NCI-H1105 (cell line): Measurements from ENCODE around the gene INPP4A.

Experiments used
- DNase-seq: peaks from one replicate; lab custom pipeline; 2025; lab: John Stamatoyannopoulos, UW

INPP4A gene

DNA sequence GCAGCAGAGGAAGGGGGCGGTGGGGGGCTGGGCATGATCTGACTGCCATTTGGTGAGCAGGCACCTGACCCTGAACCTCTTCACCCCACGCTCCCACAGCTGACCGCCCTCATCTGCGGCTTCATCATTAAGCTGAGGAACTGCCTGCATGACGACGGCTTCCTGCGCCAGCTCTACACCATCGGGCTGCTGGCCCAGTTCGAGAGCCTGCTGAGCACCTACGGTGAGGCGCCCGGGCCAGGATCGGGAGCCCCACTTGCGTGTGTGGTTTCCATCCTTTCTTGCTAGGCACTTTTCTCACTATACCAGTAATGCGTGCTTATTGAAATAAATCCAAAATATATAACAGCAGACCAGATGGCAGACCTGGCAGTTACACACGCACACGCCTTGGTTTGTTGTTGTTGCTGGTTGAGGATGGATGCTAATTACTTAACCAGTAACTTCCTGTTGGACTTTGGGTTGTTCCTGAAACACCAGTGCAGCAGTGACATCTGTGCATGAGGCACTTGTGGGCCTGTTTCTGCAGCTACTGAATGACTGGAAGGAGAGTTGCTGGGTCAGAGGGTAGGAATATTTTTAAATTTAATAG is 120.0 kb downstream of the INPP4A start:
- no peak for DNase-seq

DNA sequence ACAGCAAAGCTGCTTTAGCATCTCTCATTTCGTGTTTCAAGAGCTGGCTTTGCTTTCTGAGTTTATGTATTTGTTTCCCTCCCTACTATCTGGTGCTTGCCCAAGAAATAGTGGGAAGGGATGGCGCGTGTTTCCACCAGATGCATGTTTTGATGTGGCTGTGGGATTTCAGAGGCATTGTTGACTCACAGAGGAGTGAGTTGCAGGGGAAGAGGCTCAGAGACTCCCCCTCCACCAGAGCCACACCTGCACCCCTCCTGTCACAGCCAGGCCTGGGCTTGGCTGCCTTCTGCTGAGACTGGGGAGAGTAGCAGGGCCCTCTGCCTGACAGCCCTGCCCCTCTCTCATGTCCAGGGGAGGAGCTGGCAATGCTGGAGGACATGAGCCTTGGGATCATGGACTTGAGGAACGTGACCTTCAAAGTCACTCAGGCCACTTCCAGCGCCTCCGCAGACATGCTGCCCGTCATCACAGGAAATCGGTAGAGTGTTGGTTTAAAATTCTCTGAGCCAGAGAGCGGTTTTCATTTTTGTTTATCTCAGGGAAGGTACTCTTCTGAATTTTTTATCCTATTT is 120.7 kb downstream of the INPP4A start:
- no peak for DNase-seq

DNA sequence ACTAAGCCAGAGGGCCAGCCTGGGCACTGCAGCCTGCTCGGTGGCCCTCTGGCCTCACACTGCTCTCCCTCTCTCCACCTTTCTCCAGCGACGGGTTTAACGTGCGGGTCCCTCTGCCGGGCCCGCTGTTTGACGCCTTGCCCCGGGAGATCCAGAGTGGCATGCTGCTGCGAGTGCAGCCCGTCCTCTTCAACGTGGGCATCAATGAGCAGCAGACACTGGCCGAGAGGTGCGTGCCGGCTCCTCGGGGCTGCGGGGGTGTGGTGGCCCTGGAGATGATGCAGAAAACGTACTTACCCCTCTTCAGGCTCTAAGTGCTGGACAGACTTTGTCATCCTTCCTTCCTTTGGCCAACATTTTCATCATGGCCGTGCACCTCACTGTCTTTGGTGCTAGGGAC is 121.3 kb downstream of the INPP4A start:
- no peak for DNase-seq

DNA sequence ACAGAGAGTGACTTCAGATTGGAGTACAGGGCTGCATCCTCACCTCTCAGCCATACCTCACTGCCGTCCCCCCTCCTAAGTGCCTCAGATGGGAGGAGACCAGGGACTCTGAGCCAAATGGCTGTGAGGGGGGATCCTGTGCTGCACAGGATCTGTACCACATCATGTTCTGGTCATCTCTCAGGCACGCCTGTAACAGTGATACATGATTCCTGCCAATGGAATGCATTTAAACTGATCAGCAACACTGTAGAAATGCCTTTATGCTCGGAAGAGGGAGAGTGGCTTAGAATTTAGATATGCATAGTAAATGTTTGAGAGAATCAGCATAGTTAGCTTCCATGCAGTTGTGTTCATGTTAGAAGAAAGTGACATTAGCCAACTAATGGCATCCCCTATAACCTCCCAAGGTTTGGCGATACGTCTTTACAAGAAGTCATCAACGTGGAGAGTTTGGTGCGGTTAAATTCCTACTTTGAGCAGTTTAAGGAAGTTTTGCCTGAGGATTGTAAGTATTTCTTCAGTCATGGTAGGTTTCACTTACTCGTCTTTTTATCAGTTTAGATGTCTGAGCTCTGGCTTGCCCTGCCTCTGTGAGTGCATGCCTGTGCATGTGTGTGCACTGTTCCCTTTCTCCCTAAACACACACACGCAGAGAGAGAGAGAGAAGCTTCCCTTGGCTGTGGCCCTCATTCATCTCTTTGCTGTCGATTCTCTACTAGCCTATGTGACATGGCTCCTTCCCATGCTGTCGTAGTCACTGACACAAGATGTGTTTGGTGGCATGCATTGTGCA is 123.7 kb downstream of the INPP4A start:
- no peak for DNase-seq

DNA sequence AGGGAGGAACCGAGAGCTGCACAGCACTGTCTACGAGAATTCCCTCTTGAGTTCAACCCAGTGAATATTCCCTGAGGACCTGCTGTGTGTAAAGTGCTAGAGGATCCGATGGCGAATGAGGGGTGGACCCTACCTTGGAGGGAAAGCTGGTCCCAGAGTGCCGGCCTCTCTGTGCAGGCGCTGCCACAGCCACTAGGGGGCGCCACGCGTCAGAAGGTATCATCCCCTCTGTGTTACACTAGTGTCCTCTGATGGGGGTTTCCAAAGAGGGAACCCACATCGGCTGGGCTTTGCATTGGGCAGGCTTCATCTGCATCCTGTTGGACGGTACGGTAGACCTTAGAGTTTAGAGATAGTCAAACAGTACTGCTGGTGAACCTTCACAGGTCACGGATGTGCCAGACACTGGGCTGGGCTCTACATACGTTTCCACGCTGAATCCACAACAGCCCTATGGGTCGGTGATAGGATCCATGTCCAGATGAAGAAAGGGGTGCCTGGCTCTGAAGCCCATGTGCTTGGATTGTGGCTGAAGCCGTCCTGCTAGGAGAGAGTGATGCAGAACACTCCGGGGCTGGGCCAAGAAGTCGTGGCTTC is 124.6 kb downstream of the INPP4A start:
- peak; percentile 15 for DNase-seq

DNA sequence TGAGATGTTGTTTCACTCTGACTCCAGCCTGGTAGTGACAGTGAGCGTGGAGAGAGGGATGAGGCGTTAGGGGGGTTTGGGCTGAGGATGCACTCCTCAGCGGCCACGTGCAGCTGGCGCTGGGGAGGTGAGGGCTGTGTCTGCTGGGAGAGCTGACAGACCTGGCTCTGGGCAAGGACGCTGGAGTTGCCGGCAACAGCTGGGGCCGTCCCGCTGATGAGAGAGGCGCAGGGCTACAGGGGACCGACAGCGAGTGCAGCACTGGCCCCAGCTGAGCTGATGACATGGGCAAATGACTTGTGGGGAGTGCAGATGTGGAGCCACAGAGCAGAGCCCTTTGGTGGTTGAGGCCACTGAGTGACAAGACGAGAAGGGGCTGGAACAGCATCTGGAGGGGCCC is 125.3 kb downstream of the INPP4A start:
- no peak for DNase-seq

DNA sequence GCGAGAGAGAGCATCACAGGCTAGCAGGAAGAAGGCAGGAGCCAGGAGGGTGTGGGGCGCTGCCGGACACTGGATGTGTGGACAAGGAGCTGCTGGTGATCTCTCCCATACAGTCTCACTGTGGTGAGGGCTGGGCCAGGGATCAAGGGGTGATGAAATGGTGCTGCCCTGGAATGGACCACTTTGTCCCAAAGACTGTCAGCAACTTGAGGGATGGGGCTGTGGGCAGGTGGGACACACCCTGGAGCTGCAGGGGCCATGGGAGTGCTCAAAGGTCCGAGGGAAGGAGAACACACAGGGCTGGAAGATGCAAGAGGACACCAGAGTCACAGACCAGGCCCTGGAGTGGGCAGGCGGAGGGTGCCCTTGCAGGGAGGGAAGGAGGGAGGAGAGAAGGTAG is 125.7 kb downstream of the INPP4A start:
- DNase-seq: no peak

DNA sequence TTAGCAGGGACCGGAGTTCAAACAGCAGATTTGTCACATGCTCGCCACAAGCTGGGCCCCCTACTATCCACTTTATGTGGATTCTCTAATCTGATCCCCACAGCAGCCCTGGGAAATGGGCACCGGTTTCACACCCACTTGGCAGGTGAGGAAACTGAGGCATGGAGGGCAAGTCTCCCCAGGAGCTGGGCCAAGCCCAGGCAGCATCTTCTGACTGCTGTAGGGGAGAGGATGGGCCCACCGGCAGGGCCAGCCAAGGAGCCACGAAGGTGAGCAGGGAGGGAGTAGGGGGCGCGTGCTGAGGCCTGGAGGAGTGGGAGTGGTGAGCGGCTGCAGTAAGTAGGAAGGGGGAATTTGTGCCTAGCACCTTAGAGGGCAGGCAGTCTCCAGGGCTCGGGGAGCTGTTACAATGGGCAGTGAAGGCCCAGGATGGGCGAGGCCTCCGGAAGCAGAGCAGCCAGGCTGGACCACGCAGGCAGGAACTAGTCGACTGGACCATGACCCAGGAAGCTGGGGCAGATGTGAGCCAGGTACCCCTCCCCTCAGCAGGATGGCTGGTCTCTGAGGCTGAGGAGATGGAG is 126.6 kb downstream of the INPP4A start:
- DNase-seq: no peak

DNA sequence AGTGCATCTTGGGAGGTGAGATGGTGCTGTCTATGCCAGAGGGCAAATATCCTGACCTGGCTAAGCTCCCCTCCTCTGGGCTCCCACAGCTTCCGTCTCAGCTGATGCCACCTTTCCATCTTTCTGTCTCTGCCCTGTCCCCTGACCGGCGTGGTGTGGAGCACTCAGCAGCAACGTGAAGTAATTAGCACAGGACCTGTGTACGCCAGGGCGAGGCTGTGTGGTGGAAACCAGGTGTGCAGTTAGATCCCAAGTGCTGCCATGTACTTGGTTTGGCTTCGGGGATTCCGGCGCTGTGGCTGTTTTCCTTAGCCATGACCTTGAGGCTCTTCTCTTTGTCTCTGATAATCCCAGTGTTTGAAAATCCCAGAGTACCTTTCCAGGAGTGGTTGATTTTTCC is 127.1 kb downstream of the INPP4A start:
- no peak for DNase-seq

DNA sequence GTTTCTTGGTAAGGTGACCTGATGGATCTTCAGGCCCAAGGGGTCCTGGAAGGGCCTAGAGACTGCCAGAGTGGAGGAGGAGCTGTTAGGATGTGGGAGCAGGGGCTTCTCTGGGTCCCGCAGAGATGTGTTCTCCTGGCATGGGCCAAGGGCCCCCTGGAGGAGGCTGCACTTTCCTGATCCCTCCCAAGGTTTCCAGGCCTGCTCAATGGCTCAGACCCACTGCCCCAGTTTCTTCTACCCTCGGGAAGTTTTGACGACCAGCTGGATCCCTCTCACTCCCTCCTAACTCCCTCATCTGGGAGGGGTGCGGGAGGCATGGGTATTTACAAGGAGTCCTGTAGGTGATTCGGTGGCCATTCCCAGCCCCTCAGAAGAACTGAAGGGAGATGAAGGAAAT is 127.6 kb downstream of the INPP4A start:
- no peak for DNase-seq

DNA sequence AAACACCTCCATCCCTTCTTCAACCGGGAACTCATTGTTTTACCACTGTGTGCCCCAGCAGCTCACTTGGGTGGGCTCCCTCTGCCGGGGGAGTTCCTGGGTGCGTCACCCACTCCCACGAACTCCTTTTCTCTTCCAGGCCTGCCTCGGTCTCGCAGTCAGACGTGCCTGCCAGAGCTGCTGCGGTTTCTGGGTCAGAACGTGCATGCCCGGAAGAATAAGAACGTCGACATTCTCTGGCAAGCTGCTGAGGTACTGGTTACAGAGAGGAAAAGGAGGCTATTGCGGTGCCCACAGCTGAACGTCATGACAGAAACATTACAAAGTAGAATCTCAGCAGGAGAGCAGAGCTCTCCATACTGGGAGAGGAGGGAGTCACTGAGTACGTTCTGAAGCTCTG is 128.0 kb downstream of the INPP4A start:
- no peak for DNase-seq

DNA sequence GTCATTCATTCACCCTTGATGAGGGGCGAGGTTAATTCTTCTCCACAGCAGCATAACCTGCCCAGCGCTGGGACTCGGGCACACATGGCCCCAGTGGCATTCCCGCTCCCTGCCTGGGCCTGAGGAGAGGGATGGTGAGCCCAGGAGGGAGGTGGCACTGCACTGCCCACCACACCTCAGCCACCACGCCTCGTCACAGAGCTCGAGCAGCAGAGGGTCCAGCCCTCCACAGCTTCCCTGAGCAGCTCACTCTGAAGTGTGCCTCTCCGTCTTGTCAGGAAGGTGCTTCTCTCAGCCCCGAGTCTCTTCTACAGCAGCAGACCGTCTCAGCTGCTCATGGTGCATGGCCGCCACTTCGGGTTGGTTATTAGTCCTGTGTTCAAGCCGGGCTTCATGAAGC is 128.8 kb downstream of the INPP4A start:
- no peak for DNase-seq

DNA sequence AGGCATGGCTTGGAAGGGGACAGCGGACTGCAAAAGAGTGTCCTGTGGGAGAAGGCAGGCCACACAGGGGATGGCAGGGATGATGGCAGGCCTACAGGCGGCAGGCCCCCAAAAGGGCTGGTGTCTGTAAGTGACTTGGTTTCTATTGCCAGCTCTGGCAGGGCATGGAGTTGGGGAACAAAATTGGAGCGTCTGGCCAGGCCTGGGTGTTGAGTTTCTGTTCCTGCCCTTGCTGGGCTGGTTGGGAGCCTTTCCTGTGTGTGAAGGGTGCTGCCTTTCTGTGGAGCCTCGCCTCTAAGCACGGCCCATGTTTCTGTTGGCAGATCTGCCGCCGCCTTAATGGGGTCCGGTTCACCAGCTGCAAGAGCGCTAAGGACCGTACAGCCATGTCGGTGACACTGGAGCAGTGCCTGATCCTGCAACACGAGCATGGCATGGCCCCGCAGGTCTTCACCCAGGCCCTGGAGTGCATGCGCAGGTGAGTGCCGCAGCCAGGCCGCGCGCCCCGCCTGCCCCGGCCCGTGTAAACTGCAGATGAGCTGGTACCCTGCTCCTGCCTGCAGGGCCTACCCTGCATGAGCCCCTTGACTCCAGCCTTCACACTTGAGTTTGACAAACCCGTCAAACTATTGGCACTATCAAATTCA is 132.1 kb downstream of the INPP4A start:
- DNase-seq: no peak

DNA sequence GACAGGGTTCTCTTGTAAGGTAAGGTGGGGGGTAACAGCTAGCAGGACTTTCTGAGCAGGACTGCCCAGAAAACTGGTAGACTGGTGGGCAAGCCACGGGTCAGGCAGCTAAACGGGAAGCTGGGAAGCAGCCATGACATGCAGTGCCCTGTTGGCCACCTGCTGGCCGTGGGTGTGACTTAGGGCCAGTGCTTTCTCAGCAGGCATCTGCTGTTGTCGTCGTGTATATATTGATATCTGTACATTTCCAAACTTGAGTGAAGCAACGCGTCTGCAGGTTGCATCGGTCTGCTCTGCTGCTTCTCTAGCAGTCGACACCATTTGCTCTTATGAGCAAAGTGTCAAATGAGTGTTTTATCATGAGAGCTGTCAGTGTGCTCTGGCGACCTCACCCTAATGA is 132.7 kb downstream of the INPP4A start:
- no peak for DNase-seq

DNA sequence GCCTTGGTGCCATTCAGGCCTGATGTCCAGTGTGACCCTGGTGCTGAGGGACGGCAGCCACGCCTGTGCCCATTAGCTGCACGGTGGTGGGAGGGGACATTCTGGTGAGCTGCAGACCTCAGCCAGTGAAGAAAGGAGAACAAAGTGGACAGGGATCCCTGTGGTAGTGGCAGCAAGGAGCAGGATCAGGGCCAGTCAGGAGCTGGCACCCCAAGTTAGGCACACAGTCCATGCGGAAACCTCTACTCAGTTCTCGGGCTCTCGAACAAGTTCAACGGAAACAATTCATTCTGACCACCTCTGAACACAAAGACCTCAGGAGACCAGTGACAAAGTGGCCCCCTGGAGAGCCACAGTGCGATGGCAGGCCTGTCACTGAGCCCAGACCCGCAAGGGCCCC is 133.6 kb downstream of the INPP4A start:
- no peak for DNase-seq

DNA sequence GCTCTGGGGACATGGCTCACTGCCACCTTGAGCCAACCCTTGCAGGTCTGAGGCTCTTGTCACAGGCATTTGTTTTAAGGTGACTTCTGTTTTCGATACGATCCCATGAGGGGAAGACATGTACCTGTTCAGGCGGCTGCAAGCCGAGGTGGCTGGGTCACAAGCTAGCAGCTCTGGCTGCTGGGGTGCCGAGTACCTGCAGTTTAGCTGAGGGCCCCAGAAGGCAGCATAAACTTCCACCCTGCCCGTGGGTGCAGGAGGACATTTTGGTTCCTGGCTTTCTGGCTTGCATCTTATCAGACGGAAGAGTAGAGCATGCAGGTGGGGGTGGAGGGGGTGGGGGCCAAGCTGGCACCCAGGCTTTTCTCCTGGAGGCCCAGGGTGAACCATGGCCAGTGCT is 135.3 kb downstream of the INPP4A start:
- no peak for DNase-seq

DNA sequence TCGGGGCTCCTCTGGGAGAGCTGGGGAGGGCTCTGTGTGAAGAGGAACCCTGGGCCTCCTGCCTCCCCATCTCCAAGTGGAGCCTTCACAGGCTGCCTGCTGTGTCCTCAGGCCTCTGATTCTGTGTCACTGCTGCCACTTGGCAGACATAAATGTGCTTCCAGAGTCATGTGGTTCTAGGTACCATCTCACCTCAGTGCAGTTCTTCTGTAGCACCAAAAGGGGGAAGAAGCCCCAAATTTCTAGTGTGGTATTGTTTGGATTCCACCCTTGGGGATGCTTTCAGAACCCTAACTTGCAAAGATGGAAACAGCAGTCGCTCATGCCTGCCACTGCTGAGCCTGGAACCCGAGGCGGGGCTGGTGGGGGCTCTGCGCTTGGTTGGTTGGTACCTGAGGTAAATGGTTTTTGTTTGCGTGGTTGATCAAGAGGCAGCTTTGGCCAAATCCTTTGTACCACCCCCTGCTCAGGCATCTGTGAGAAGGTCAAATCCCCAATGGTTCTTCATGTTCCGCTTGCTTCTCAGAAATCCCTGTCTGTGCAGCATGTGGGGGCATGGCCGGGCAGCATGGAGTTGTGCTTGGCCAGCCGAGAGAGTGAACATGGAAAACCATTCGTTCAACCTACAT is 136.1 kb downstream of the INPP4A start:
- DNase-seq: no peak

DNA sequence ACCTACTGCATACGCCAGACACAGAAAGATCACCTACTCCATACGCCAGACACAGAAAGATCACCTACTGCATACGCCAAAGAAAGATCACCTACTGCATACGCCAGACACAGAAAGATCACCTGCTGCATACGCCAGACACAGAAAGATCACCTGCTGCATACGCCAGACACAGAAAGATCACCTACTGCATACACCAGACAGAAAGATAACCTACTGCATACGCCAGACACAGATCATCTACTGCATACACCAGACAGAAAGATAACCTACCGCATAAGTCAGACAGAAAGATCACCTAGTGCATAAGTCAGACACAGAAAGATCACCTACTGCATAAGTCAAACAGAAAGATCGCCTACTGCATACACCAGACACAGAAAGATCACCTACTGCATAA is 137.9 kb downstream of the INPP4A start:
- no peak for DNase-seq

DNA sequence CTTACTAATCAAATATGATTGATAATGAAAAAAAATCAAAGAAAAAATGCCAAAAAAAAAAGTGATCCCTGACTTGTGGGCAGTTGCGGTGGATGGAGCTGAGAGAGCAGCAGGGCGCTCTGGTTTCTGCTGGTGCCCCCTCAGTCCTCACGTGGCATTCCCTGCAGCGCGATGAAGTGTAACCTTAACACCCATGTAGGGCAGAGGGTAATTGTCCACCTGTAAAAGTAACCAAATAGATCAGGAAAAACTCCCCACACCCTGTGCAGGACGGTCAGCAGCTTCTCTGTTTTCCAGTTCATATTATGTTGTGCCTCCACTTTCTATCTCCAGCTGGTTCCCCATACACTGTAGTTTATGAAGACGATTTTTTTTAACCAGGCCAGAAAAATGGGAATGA is 138.6 kb downstream of the INPP4A start:
- no peak for DNase-seq

DNA sequence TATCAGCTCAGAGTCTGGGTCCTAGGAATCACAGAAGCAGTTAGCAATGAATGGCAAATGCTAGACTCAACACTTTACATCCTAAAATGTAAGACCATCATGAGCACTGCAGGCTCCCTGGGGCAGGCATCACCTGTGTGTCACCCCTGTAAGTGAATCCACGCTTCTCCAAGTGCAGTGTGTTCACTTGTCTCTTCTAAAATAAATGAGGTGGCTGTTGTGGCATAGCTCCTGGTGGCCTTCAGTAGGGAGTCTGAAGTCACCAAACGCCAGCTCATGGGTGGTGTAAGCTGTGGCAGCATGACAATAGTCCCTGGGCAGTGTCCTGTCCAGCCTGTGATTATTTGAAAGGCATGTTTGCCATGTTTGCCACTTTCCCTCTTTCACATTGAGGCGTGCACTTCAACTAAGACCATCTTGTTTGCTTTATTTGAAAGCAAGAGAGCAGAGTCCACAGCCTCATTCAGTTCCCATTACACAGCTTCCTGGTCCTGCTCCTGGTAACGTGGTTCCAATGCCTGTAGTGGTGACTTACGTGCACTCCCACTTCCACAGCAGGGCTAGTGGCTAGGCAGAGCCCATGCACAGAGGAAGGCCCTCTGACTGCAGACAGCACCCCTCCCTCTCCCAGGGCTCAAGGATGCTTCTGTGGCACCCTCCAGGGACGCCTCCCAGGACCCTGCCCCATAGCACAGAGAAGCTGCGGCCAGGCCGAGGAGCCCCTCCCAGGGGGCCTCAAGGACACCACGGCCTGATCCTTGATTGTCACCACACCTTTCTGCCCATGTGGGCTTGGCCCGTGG is 139.4 kb downstream of the INPP4A start:
- DNase-seq: no peak

DNA sequence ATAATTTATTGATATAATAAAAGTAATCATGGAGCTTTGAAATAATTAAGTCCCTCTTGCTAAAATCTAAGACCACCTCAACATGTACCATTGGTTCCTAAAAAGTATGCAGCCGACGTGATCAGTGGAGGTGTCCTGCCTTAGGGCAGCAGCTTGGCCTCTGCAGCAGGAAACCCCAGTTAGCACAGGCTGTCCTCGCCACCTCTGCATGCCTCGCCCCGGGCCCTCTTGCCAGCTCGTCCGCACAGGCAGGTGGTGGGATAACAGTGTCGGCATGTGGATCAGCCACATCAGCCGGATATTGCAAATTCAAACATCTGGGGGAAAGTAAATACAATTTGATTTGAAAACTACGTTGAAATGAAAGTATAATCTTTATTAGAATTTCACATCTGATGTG is 140.7 kb downstream of the INPP4A start:
- DNase-seq: no peak
